H1 (cell line): ENCODE results near the gene CAPN10. TPM values are rescaled to one million over a fixed set of nuclear protein-coding genes. Genes with fewer than 3 reads are reported as not detected.

Experiments used
- CTCF ChIA-PET: fragments of 300-600 bp; sonication (Branson Sonifier 250); formaldehyde crosslinking; loops from one replicate; lab custom pipeline; 2021; ENCODE audit not compliant: partially characterized antibody; lab: Charles Lee
- POLR2A ChIA-PET: fragments of 300-600 bp; sonication (Branson Sonifier 250); formaldehyde crosslinking; loops from one replicate; lab custom pipeline; 2021; ENCODE audit warnings: inconsistent platforms; ENCODE audit not compliant: partially characterized antibody; lab: Charles Lee
- DNase-seq, 2 experiments: peaks; one replicate each; pipeline versions ENCODE4 v3.0.0 to v3.0.0-alpha.2; 2010 to 2022; ENCODE audit warnings: low spot score in 2 of 2, low read depth in 1 of 2, mixed read lengths in 1 of 2
- FAIRE-seq: peaks from 2 replicates; lab custom pipeline; 2011; peaks lifted over from hg19 to GRCh38; lab: Jason Lieb, UNC
- H2AFZ ChIP-seq: 2 replicates; pipeline ENCODE4 v1.8.1; 2012; ENCODE audit warnings: low read length, inconsistent platforms
- H2AK5ac ChIP-seq: 2 replicates; pipeline ENCODE4 v1.6.1; 2013; ENCODE audit warnings: low read depth, low read length
- H2BK120ac ChIP-seq: replicated peaks from 2 replicates; pipeline ENCODE3; 2013; ENCODE audit warnings: low read depth, low read length, inconsistent platforms
- H2BK12ac ChIP-seq: 2 replicates; pipeline ENCODE4 v1.6.1; 2013; ENCODE audit warnings: low read depth, low read length
- H2BK15ac ChIP-seq: 2 replicates; pipeline ENCODE4 v1.6.1; 2013; ENCODE audit warnings: low read length
- H2BK20ac ChIP-seq: 2 replicates; pipeline ENCODE4 v1.6.1; 2013; ENCODE audit warnings: low read length
- H2BK5ac ChIP-seq: 2 replicates; pipeline ENCODE4 v1.6.1; 2013; ENCODE audit warnings: low read depth, low read length
- H3K14ac ChIP-seq: 2 replicates; pipeline ENCODE4 v1.6.1; 2013; ENCODE audit warnings: inconsistent platforms; ENCODE audit not compliant: insufficient read length
- H3K18ac ChIP-seq: 2 replicates; pipeline ENCODE4 v1.6.1; 2013; ENCODE audit warnings: low read length; ENCODE audit errors: extremely low read depth
- H3K23ac ChIP-seq: 2 replicates; pipeline ENCODE4 v1.6.1; 2013; ENCODE audit warnings: inconsistent platforms; ENCODE audit not compliant: insufficient read length
- H3K23me2 ChIP-seq: 2 replicates; pipeline ENCODE4 v1.6.1; 2013; ENCODE audit warnings: low read depth, low read length
- H3K27ac ChIP-seq: 2 replicates; pipeline ENCODE4 v1.6.1; 2011; ENCODE audit warnings: low read depth, low read length, inconsistent platforms
- H3K27me3 ChIP-seq, 4 experiments: replicated peaks in 1 of 4; 1 replicate in 1 of 4; 2 replicates in 3 of 4; pipeline versions ENCODE4 v1.6.1 to v1.8.1; 2011 to 2013; ENCODE audit warnings: low read length in 3 of 4, mild to moderate bottlenecking in 3 of 4, inconsistent platforms in 2 of 4, mixed read lengths in 2 of 4, moderate library complexity in 1 of 4; ENCODE audit not compliant: control insufficient read depth in 3 of 4, insufficient read depth in 3 of 4; ENCODE audit errors: extremely low read depth in 1 of 4
- H3K36me3 ChIP-seq, 4 experiments: 2 replicates each; pipeline versions ENCODE4 v1.6.1 to v1.8.1; 2011 to 2013; ENCODE audit warnings: mild to moderate bottlenecking in 4 of 4, low read length in 3 of 4, moderate library complexity in 2 of 4, control low read depth in 1 of 4, inconsistent platforms in 1 of 4; ENCODE audit not compliant: insufficient read depth in 4 of 4, control insufficient read depth in 2 of 4
- H3K4ac ChIP-seq: replicated peaks from 2 replicates; pipeline ENCODE3; 2013; ENCODE audit warnings: low read length, low read depth, mixed read lengths, inconsistent platforms; ENCODE audit not compliant: insufficient read length
- H3K4me1 ChIP-seq, 4 experiments: replicated peaks in 1 of 4; 1 replicate in 1 of 4; 2 replicates in 3 of 4; pipeline versions ENCODE4 v1.6.1 to v1.8.1; 2011 to 2013; ENCODE audit warnings: low read length in 3 of 4, inconsistent platforms in 2 of 4, mixed read lengths in 1 of 4; ENCODE audit not compliant: insufficient read depth in 4 of 4, control insufficient read depth in 3 of 4
- H3K4me2 ChIP-seq, 2 experiments: 2 replicates each; pipeline versions ENCODE4 v1.6.1 to v1.8.1; 2011 to 2013; ENCODE audit warnings: low read depth in 2 of 2, low read length in 2 of 2, control low read depth in 1 of 2, inconsistent platforms in 1 of 2, mild to moderate bottlenecking in 1 of 2; ENCODE audit not compliant: insufficient read depth in 1 of 2
- H3K4me3 ChIP-seq, 4 experiments: fragments of 200-600, 300-600 bp in 1 of 4; sonication (generic), shearing (Covaris generic), sonication (Bioruptor Twin) in 1 of 4; 2 replicates each; pipeline versions ENCODE4 v1.5.1 to v1.8.1; 2011 to 2016; ENCODE audit warnings: low read length in 4 of 4, low read depth in 3 of 4, control low read depth in 2 of 4, inconsistent platforms in 2 of 4, mild to moderate bottlenecking in 2 of 4, mixed read lengths in 1 of 4, moderate library complexity in 1 of 4; ENCODE audit not compliant: insufficient read depth in 2 of 4; ENCODE audit errors: extremely low read depth in 1 of 4
- H3K56ac ChIP-seq: replicated peaks from 2 replicates; pipeline ENCODE3; 2013; ENCODE audit warnings: low read depth, mild to moderate bottlenecking, mixed read lengths, low read length, inconsistent platforms; ENCODE audit not compliant: insufficient read length
- H3K79me1 ChIP-seq: 2 replicates; pipeline ENCODE4 v1.6.1; 2013; ENCODE audit warnings: low read depth, low read length, control low read depth
- H3K79me2 ChIP-seq, 2 experiments: 2 replicates each; pipeline versions ENCODE4 v1.6.1 to v1.8.1; 2012 to 2013; ENCODE audit warnings: low read length in 2 of 2, mild to moderate bottlenecking in 2 of 2, inconsistent platforms in 1 of 2; ENCODE audit not compliant: insufficient read depth in 2 of 2, control insufficient read depth in 1 of 2
- H3K9ac ChIP-seq, 4 experiments: replicated peaks in 1 of 4; 1 replicate in 1 of 4; 2 replicates in 3 of 4; pipeline versions ENCODE4 v1.6.1 to v1.8.1; 2011 to 2013; ENCODE audit warnings: low read depth in 3 of 4, low read length in 3 of 4, control low read depth in 2 of 4, mild to moderate bottlenecking in 2 of 4, moderate library complexity in 2 of 4, inconsistent platforms in 1 of 4; ENCODE audit errors: extremely low read depth in 1 of 4
- H3K9me3 ChIP-seq, 2 experiments: 2 replicates each; pipeline versions ENCODE4 v1.6.1 to v1.8.1; 2012 to 2013; ENCODE audit warnings: mild to moderate bottlenecking in 2 of 2, moderate library complexity in 2 of 2, control low read depth in 1 of 2, inconsistent platforms in 1 of 2, low read depth in 1 of 2, low read length in 1 of 2, mixed read lengths in 1 of 2; ENCODE audit not compliant: insufficient read depth in 2 of 2
- H4K20me1 ChIP-seq, 2 experiments: replicated peaks in 1 of 2; 2 replicates each; pipeline versions ENCODE3 to v1.8.1; 2011 to 2013; ENCODE audit warnings: inconsistent platforms in 2 of 2, low read length in 2 of 2, mild to moderate bottlenecking in 1 of 2; ENCODE audit not compliant: insufficient read depth in 2 of 2, control insufficient read depth in 1 of 2
- H4K5ac ChIP-seq: 2 replicates; pipeline ENCODE4 v1.6.1; 2013; ENCODE audit warnings: low read length, low read depth, mixed read lengths, inconsistent platforms; ENCODE audit not compliant: insufficient read length
- H4K8ac ChIP-seq: 2 replicates; pipeline ENCODE4 v1.8.0; 2013; ENCODE audit warnings: mild to moderate bottlenecking, moderate library complexity, low read length, inconsistent platforms; ENCODE audit not compliant: insufficient read depth; ENCODE audit errors: extremely low read depth
- H4K91ac ChIP-seq: replicated peaks from 2 replicates; pipeline ENCODE3; 2013; ENCODE audit warnings: low read length, mixed read lengths, inconsistent platforms; ENCODE audit not compliant: insufficient read length
- POLR2A ChIP-seq, 2 experiments: IDR thresholded peaks; 1 replicate in 1 of 2; 2 replicates in 1 of 2; pipeline ENCODE4 v1.6.1; 2011; ENCODE audit warnings: low read depth in 2 of 2, low read length in 2 of 2, mild to moderate bottlenecking in 2 of 2; ENCODE audit errors: control extremely low read depth in 1 of 2
- TCF12 ChIP-seq: IDR thresholded peaks from 2 replicates; pipeline ENCODE4 v1.6.1; 2011; ENCODE audit warnings: low read depth, mild to moderate bottlenecking, low read length
- WGBS, 2 experiments: shearing (Covaris generic) in 1 of 2; methylation state at CpG; one replicate each; pipeline versions ENCODE4 v1.1.6 to v1.1.7; 2013 to 2015; ENCODE audit warnings: low lambda C conversion rate in 2 of 2, mixed read lengths in 2 of 2, inconsistent platforms in 1 of 2, low coverage in 1 of 2, missing lambda C conversion rate in 1 of 2; ENCODE audit not compliant: insufficient replicate concordance in 2 of 2, insufficient coverage in 1 of 2, insufficient read length in 1 of 2; ENCODE audit errors: extremely low coverage in 1 of 2, missing lambda C conversion rate in 1 of 2; 5-methylcytosine and 5-hydroxymethylcytosine counted together
- polyA plus RNA-seq, 7 experiments: library from polyadenylated mRNA; depleted of rRNA in 3 of 7; stranded (reverse) in 5 of 7; unstranded in 2 of 7; fragments of >200 nt in 5 of 7; fragments of 200-250 nt in 2 of 7; gene quantifications; 1 replicate in 5 of 7; 2 replicates in 1 of 7; 4 replicates in 1 of 7; pipeline versions ENCODE4 v1.2.1 to v1.2.3, GENCODE V29; 2011 to 2013; ENCODE audit warnings: missing spikeins in 2 of 7, mixed read lengths in 2 of 7
- total RNA-seq: library from RNA; stranded (reverse); fragmentation: NEBNext Ultra II Directional; extraction: Animal tissue kit (Norgen Biotek cat#: 25700); gene quantifications from 2 replicates; pipeline ENCODE4 v1.2.1, GENCODE V29; 2021

The CAPN10 gene
- total and polyA plus RNA-seq, 2 of the 8 experiments (the other 6 are each of a cell fraction or from before 2014, with no cell fraction given): 30.7 to 39.8 TPM

- H2BK15ac ChIP-seq: no peak overlapping the region
- FAIRE-seq: no peak
- H3K9me3 ChIP-seq: no peaks in the 10 kb centered on the region
- peaks cover 10 to 33% of the 10 kb centered on the region in 2 experiments for H4K20me1 ChIP-seq
- no peak overlapping the region for H3K27ac ChIP-seq
- H4K91ac ChIP-seq: no peak overlapping the region
- no peak overlapping the region for H3K4ac ChIP-seq
- no peak overlapping the region for H3K23ac ChIP-seq
- no peak for TF ChIP-seq TCF12
- TF ChIP-seq POLR2A (IDR thresholded peaks at IDR 0.05; ENCODE audit: control extremely low read depth in 1 of 2, low read depth in 2 of 2, low read length in 2 of 2): 0 out of 3 replicates have a peak, but pooled peaks of 1 of the 2 experiments have one; percentile 31
- H4K5ac ChIP-seq: no peak overlapping the region
- H4K8ac ChIP-seq: no peak overlapping the region; the same call in 1 of the 2 replicates
- POLR2A ChIA-PET: interaction anchor here (0.9 to 3.2 kb wide), 3 partner anchors 10 to 23 kb away, joined by 3 to 21 read pairs (median 13); no protein-coding TSS in a partner anchor
- 88% methylated on average over 4 of the region's 4 CpGs; no CpG with 5 or more reads in 1 of the 2 experiments for whole genome bisulfite sequencing, 2 experiments
- CTCF ChIA-PET: interaction anchor here (1.3 kb wide), 1 partner anchor 15 kb away, joined by 4 read pairs; no protein-coding TSS in a partner anchor
- no peak overlapping the region for H2BK20ac ChIP-seq
- no peak overlapping the region for H2BK12ac ChIP-seq
- no peak overlapping the region for H3K18ac ChIP-seq
- H2AK5ac ChIP-seq: no peak overlapping the region
- peaks cover 12% of the 10 kb centered on the region; the same call in 1 of the 2 replicates for H3K23me2 ChIP-seq
- no peak overlapping the region for H2AFZ ChIP-seq
- peaks cover 0 to 22% (median 11%) of the 10 kb centered on the region in 4 experiments; a peak in 6 of 7 replicates for H3K4me1 ChIP-seq
- H3K27me3 ChIP-seq: no peaks in the 10 kb centered on the region
- peaks cover 0 to 4% (median under 1%) of the 10 kb centered on the region in 4 experiments; a peak in 1 of 8 replicates for H3K36me3 ChIP-seq
- no peak overlapping the region for H3K14ac ChIP-seq
- H3K56ac ChIP-seq: no peak overlapping the region
- no peak overlapping the region for H2BK120ac ChIP-seq
- peaks cover 19% of the 10 kb centered on the region for H3K79me1 ChIP-seq
- no peak for DNase-seq
- H3K4me3 ChIP-seq: peak overlapping the region in 1 of 4 experiments; percentile 94; a peak in 2 of 8 replicates
- H2BK5ac ChIP-seq: no peak overlapping the region
- H3K9ac ChIP-seq: no peak overlapping the region
- peak overlapping the region; percentile 77 to 95 for H3K4me2 ChIP-seq
- H3K79me2 ChIP-seq: peaks cover 4 to 44% of the 10 kb centered on the region in 2 experiments; a peak in 3 of 4 replicates
These were observed 2.0 kb upstream of the CAPN10 start for GRCh38 chr2:240584486-240585031.
